HG03565 (cell line): Measurements from ENCODE around the gene RGS5.
"Not testable (repeated sequence)": the region's sequence is repeated elsewhere in the genome, so short reads cannot be mapped to it uniquely, and the experiment has no call there.

ENCODE experiments used
- ATAC-seq: cut with Tn5 transposase; IDR thresholded peaks from one replicate; pipeline ENCODE4 v1.9.1; 2021; ENCODE audit warnings: mild to moderate bottlenecking, moderate library complexity; ENCODE audit not compliant: unreplicated experiment

RGS5 gene, protein sequence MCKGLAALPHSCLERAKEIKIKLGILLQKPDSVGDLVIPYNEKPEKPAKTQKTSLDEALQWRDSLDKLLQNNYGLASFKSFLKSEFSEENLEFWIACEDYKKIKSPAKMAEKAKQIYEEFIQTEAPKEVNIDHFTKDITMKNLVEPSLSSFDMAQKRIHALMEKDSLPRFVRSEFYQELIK

DNA sequence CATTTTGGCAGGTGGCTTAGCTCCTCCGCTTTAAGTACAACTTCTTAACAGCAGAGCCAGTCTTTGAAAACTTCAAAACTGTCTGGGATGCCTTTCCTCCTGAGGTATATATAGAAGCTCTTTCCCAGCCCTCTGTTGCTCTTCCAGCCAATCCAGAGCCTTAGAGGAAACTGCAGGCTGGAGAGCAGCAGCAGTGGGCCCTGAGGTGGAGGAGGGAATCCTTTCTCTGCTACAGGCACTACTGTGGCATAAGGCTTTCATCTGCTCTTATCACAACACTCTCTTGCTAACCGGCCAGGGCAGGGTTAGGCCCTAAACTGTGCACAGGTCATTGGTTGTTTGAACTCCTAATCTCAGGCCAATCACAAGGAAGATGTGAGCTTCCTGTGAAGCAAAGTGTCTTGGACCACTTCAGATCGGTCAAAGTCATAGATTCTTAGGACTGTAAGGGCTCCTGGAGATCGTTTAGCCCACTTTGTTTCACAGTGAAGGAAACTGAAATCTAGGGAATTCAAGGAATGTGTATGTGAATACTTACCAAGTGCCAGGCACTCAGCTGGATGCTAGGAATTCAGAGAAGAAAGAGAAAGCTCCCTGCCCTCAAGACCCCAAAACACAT, at the start of gene RGS5:
TSS of gene RGS5 (minus strand) at position 84 of the 619 bp plus-strand sequence. CDS start at position 3, 81 bp downstream.
- no peak for ATAC-seq

DNA sequence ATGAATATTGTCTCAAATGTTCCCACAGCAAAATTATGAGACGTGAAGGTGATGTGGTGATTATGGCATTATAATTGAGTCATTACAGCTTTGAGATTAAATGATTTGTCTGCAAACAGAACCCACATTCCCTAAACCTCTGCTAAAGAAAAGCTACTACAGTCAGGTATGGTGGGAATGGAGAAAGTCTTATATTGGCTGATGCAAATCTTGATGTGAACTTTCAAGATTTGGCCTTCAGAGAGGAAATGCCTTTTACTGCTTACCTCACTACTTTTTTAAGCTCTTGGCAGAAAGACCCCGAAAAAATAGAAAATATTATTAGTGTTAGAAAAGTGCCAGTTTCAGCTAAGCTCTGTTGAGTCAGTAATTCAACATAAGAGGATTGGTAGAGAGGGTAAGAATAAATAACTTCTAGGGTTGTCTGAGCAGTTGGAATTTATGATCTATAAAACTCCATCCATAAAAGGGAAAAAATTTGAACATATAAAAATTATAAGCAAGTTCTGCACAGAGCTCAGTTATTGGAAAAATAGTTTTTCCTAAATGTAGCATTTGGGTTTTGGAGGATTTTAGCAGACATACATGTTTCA, 47.8 kb upstream of the RGS5 start:
- ATAC-seq: no peak

DNA sequence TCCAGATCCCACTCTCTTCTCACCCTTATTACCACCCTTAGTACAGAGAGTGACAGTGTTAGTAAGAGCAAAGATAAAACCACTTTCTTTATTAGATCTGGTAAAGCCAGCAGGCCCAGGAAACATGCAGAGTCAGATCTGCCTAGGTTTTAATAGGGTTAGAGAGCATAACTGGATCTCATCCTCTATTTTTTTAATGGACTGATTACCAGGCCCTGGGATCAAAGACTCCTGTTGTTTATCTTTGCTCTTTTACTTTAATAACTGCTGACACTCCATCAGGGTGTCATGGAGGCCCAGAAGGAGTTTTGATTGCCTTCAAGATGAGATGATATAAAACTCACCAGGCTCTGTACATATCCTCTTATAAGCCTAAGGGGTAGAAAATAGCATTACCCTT, 45.3 kb upstream of the RGS5 start:
- ATAC-seq: no peak

DNA sequence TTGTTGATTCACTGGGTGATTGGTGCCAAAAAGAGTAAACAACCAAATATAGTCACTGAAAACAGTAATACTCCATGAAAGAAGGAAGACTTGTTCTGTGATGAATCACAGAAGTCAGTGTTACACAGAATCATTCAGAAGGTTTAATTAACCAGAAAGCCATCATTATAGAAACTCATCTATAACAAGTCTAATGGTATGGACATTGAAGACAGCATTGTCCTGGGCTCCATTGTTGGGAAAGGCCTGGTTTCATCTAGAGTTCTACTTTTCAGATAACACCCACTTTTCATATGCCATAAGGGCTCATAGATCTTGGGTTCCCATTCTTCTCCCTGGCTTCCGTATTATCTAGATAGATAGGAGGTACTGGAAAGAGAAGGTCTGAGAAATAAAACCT, 41.9 kb upstream of the RGS5 start:
- not testable (repeated sequence) for ATAC-seq

DNA sequence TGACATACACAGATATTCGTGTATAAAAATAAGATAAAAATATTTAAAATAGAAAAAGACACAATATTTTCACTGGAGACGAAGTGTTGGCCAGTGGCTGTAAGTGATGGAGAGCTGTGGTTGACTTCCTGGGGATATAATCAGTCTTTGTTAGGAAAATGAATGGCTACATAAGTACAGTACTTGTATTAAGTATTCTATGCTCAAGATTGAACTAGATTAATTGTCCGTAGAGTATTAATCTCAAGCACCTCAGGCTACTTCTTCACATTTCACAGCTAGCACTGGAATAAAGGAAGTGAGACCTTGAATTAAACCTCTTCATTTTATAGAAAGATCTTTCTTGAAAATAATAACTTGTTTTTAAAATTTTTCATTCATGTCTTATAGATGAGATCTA, 39.0 kb upstream of the RGS5 start:
- no peak for ATAC-seq

DNA sequence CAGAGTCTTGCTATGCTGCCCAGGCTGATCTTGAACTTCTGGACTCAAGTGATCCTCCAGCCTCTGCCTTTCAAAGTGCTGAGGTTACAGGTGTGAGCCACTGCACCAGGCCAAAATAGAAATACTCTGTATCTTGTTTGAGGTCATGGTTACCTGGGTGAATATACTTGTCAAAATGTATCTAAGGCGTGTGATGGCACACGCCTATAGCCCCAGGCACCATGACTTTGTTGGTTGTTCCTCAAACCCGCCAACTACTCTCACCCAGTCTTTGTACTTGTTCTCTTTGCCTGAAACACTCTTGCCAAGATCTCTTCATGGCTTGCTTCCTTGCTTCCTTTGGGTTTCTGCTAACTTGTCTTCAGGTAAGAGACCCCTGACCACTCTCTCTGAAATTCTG, 38.0 kb upstream of the RGS5 start:
- ATAC-seq: no peak

DNA sequence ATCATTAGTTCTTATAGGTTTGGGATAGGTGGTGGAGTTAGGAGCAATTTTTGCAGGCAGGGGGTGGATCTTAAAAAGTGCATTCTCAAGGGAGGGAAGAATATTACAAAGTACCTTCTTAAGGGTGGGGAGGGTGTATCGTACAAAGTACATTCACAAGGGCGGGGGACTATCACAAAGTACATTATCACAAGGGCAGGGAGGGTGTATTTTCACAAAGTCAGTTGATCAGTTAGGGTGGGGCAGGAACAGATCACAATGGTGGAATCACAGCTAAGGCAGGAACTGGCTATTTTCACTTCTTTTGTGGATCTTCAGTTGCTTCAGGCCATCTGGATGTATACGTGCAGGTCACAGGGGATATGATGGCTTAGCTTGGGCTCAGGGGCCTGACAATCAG, 30.9 kb upstream of the RGS5 start:
- ATAC-seq: not testable (repeated sequence)

DNA sequence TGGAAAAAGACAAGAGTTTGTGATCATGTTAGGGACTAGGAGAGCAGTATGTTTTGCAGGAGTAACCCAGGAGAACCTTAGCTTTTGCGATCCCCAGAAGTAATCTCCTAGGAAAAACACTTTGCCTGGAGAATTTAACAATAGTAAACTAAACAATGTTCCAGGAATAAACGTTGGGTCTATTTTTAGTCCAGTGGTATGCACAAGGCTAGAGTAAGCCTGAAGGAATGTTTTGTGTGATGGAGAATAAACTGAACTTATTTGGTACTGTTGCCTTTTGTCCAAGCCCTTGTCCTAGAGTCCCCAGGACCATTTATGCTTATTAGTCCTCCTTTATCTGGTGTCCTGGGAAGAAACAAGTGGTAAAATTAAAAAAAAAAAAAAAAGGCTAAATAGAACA, 28.7 kb upstream of the RGS5 start:
- no peak for ATAC-seq

DNA sequence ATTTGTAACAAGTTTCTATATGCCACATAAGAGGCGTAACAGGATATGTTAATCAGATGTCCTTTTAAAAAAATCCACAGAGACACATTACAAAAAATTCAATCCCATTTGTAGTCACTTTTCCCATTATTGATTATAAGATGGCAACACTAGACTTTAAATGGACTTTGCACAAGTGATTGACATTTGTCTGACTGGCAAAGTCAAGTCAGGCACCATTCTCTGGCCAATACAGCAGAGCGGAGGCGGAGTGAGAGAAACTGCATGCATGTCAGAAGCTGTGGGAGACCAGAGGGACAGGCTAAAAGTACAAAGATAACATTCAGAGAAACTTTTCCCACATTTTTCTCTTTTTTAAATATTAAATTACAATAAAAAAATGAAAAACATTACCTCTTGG, 28.1 kb upstream of the RGS5 start:
- no peak for ATAC-seq

DNA sequence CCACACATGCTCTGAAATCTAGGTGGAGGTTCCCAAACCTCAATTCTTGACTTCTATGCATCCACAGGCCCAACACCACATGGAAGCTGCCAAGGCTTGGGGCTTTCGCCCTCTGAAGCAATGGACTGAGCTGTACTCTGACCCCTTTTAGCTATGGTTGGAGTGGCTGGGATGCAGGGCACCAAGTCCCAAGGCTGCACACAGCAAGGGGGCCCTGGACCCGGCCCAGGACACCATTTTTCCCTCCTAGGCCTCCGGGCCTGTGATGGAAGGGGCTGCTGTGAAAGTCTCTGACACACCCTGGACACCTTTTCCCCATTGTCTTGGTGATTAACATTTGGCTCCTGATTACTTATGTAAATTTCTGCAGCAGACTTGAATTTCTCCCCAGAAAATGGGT, 25.6 kb upstream of the RGS5 start:
- not testable (repeated sequence) for ATAC-seq

DNA sequence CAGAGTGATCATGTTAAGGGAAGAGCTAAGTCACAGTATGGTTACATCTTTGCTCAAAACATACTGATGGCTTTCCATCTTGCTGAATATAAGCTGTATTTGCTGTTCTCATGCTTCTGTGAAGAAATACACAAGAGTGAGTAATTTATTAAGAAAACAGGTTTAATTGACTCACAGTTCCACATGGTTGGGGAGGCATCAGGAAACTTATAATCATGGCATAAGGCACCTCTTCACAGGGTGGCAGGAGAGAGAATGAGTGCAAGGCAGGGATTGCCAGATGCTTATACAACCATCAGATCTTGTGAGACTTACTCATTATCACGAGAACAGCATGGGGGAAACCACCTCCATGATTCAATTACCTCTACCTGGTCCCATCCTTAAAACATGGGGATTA, 24.4 kb upstream of the RGS5 start:
- no peak for ATAC-seq

DNA sequence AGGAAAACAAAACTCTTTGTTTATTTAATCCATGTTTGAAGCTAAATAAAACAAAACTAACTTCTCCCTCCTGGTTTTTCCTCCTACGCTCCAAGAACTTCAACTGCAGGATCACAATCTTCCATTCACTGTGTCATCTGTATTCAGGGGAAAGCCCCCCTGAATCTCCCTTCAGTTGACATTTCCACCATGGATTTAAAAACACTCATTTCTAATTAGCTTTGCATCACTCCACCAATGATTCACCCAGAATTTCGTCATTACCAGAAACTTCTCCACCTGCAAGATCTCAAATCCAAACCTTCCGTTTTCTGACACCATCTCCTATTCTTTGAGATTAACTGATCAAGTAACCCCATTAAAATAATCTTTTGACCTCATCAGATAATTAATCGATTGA, 10.9 kb upstream of the RGS5 start:
- ATAC-seq: no peak

DNA sequence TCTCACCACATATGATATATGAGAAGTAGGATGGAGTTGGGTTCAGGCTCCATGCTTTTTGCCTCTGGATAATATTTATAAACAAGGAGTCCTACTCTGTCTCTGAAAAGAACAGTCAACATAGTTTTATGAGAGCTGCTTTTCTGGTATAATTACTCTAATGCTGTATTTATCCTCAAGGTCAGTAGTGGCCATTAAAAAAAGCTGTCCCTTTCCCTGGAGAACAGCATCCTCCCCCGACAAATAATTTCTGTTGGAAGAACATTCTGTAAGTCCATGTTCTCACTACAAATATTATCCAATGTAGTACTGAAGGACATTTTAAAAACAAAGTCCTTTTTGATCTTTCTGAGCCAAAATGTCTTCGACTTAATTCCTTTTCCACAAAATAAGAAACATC, 9.0 kb upstream of the RGS5 start:
- ATAC-seq: no peak

DNA sequence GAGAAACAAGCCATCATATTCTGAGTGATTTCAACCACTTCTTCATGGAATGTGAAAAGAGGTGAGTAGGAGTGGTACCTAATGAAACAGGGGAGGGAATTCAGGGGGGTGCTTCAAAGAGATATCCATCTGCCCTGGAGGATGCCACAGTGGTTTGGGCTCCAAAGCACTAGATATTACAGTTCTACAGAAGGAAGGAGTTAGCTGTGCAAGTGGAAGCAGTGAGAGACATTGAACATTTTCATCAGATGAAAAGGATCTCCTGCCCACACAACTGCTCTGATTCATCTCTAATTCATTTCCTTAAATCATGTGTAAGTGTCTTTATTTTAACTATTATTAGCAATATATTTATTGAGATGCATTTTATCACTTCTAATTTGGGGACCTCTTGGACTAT, 2.8 kb upstream of the RGS5 start:
- no peak for ATAC-seq

DNA sequence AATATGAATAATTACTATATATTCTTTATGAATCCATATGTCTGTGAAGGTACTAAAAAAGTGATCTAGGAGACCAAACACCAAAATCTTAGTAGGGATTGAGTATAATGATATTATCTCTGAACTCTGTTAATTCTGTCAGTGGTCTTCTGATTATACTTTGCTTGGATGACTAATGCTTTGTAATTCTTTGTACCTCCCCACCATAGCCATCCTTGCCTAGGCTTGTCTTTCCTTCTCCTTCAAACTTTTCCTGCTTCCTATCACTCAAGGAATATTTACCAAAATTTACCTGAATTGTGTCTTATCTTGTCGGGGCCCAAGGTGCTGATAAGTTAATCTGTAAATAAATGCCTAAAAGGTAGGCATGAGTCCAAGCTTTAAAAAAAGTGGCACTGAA, 845 bp upstream of the RGS5 start:
- ATAC-seq: no peak

DNA sequence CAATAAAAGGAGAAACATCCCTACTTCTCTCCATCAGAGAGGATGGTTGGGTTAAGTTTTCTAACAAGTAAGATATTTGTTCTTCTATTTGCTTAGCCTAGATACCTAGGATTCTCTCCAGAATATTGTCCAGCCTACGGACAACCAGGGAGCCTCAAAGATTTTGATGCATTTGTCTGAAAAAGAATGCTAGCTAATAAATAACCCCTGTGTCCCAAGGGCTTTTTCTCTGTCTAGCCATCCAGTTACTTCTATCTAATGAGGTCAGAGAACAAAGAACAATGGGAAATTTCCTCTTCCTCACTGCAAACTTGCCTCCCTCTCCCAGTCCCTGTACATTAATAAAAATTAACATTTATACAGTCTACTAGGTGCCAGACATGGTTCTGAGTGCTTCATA, 810 bp downstream of the RGS5 start:
- ATAC-seq: no peak

DNA sequence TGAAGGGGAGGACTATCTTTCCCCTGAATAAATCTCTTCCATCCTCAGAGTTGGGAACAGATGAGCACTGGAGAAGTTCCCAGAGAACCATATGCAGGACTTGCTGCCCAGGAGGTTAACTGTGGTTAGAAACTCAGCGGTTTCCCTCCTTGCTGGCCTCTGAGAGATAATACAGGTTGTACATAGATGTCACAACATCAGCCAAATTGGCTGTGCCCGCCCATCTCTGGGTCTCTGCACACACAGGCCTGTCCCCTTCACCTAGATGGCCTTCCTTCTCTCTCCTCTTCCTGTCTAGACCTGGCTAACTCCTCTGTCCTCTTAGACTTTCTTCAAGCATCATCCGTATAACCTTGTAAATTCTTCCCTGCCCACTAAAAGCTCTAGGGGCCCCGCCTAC, 5.7 kb downstream of the RGS5 start:
- ATAC-seq: no peak

DNA sequence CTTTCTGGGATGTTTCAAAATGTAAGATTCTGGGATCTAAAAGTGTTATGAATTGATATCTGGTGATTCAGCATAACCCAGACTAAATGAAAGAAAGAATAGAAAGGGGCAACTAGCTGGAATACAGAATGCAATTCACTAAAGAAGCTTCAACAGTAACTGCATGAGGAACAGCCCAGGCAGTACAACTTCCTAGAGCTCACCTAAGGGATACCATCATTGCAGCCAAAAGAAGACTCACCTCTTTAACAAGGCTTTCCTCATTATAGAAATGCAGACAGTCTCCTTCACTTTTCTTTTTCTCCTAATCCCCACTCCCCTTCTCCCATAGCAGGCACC, 6.3 kb downstream of the RGS5 start:
- no peak for ATAC-seq

DNA sequence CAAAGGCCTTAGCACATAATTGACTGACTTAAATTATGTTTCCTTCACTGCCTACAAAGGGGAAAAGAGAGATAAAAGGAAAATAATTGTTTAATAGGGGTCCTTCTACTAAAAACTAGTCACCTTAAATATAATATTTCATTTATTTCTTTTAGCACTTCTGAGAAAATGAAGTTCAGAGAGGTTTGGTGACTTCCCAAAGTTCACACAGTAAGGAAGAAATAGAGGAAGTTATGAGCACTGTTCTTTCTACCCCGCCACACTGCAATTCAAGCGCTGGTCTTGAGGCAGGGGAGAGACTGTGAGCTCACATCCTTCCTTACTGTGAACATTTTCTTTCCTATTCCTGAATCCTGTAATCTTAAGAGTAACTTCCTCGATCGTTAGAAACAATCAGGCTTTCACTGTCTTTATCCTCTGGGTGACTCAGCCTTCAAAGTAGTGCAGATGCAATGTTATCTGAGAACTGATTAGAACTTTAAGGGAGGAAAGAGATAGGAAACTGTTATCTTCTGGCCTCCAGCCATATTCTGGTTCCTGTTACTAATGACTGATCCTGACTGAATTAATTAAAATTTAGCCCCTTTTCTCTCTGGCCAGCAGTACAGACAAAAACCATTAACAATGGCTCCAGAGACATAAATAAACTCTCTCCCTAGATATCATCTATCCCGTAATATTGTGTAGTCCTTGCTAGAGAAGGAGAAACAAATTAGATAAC, 6.8 kb downstream of the RGS5 start:
- no peak for ATAC-seq

DNA sequence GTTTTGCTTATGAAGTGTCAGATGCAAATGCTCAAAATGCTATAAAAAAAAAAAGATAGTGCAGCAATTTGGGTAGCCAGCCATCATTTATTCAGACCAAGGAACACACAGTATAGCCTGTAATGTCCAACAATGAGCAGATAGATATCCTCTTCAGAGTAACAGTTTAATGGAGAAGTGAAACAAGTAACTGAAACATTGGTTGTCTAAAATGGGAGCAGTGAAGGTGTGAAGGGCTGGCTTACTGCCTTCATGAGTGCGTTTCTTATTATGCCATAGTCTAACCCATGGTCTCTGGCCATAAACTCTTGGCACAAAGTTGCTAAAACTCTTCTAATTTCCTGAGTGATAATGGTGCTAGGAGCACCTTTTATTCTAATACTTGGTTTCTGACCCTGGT, 11.4 kb downstream of the RGS5 start:
- ATAC-seq: peak; percentile 78

DNA sequence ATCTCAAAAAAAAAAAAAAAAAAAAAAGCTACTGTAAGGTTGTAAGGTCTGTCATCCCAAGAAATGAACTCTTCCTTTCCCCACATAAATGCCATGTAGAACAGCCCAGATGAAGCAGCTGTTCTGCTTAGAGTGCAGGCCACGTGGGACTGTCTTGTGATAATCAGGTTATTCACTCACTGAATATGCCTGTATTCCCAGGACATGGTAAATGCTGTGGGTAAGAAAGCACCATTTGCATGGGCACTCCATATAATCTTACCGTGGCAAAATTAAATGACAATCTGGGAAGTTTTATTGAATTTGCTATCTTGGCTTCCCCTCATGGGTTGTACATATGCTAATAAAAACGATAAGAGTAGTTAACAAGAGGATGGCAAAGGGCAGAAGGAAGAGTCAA, 13.8 kb downstream of the RGS5 start:
- ATAC-seq: no peak

DNA sequence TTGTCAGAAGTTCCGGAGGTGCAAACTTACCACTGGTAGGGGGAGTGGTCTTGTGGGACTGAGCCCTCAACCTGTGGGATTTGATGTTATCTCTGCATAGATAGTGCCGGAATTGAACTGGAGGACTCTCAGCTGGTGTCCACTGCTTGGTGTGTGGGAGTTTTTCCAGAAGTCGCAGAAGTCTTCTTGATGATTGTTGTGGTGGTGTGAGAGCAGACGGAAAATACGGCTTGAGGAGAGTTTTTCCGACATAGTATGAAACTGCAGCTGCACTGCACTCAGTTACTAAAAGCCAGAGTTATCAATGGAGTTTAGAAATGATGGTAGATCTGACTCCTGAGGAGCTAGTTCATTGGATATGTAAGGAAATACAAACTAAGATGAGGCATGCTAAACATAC, 14.9 kb downstream of the RGS5 start:
- ATAC-seq: no peak
